DMS53 (cell line): Measurements from ENCODE around the gene MLLT1.

Source experiments
- DNase-seq: peaks from one replicate; lab custom pipeline; 2025; lab: John Stamatoyannopoulos, UW

MLLT1 gene

DNA sequence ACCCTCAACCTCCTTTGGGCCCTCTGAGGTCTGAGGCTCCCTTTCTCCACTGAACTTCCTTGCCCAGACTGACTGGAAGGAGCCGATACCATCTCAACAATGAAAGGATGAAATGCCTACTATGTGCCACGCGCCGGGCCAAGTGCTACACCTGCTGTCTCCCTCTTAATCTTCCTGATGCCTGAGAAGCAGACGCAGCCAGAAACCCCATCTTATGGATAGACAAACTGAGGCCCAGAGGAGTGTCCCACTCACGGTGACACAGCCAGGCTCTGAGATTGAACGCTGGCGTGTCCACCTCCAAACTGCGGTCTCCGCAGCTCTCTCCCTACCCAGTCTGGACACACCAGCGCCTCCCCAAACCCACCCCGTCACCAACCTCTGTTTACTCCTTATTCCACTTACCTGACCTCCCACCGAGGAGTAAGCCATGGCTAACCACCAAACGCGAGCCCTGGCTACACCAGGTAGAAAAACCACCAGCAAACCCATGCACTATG is 20.9 kb downstream of the MLLT1 start:
- no peak for DNase-seq

DNA sequence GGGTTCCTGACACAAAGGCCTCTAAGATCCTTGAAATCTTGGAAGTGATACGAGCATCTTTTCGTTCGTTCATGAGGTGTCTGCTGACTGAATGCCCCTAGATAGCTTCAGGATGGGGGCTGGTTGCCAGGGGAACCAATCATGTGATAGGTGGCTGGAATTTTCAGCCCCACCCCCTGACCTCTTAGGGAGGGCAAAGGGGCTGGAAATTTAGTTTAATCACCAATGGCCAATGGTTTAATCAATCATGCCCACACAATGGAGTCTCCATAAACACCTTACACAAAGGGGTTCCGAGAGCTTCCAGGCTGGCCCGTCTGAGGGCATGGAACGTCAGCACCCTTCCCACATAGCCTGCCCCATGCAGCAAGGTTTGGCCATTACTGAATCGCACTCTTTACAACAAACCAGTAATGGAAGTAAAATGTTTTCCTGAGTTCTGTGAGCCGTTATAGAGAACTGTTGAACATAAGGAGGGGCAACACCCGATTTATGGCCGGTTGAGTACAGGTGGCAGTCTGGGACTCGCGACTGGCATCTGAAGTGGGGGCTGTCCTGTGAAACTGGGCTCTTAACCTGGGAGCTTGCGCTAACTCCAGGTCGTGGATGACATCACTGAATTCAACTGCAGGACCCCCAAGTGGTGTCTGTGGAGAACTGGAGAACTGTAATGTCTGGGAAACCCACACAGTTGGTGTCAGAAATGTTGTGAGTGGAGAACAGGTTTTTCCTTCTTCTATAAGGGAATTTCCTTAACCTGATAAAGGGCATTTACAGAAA is 25.6 kb downstream of the MLLT1 start:
- DNase-seq: no peak

DNA sequence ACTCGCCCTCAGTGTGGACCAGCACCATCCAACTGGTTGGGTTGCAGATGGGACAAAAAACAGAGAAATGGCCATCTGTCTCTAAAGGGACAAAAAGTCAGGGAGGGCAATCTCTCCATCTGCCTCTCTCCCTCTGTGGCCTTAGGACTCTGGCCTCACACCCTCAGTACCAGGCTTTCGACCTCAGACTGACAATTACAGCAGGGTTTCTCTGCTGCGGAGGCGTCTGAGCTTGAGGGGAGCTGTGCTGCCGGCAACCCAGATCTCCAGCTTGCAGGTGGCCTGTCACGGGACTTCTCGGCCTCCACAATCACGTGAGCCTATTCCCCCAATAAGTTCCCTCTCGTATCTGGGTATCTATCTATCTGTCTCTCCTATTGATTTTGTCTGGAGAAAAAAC is 27.7 kb downstream of the MLLT1 start:
- no peak for DNase-seq

DNA sequence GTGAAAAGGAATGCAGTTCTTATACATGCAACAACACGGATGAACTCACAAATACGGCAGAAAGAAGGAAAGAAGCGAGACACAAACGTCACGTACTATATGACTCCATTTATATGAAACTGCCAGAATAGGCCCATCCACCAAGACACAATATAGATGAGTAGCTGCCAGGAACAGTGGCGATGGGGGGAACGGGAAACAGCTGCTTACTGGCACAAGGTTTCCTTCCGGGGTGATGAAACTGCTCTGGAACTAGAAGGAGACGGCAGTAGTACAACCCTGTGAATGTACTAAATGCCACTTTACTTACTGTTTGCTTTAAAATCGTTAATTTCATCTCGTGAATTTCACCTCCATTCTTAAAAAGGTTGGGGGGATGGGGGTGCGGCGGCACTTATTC is 28.9 kb downstream of the MLLT1 start:
- DNase-seq: no peak

DNA sequence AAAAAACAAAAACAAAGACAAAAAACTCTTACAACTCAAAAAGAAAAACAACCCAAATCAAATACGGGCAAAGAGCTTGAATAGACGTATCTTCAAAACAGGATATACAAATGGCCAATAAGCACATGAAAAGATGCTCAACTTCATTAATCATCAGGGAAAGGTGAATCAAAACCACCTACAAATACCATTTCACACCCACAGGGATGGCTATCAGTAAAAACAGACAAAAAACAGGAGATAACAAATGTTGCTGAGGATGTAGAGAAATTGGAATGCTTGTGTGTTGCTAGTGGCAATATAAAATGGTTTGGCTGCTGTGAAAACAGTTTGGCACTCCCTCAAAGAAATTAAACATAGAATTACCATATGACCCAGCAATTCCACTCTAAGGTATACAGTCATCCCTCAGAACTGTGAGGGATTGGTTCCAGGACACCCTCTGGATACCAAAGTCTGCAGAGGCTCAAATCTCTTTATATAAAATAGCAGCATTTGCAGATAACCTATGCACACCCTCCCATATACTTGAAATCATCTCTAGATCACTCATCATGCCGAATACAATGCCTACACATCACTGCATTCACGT is 29.7 kb downstream of the MLLT1 start:
- no peak for DNase-seq

DNA sequence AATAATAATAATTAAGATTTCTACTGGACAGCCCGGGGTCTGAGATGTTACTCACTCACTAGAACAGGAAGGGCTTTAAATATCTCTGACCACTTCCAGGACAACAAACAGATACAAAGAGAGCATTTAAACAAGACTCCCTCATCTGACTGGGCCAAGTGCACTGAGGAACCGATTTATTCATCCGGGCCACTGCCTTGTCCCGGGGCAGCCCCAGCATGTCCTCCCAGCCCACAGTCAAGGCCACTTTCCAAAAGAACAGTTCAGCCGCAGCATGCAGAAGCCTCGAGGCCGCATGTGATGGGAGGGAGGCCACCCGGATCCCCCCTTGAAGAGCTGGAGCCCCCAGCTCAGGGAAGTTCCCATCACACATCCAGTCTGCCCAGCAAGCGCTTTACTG is 30.5 kb downstream of the MLLT1 start:
- no peak for DNase-seq

DNA sequence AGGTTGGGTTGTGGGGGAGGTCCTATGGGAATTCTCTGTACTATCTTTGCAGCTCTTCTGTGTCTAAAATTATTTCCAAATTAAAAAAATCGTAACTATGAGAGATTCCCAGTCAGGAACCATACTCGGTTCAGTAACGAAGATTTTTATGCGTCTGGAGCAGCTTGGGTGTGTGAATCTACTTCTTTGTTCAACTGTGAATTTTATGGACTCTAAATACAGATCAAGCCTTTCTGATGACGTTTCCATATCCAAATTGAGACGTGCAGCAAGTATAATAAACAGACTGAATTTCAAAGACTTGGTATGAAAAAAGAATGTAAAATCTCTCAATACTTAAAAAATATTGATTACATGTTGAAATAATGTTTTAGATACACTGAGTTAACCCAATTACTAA is 30.9 kb downstream of the MLLT1 start:
- no peak for DNase-seq

DNA sequence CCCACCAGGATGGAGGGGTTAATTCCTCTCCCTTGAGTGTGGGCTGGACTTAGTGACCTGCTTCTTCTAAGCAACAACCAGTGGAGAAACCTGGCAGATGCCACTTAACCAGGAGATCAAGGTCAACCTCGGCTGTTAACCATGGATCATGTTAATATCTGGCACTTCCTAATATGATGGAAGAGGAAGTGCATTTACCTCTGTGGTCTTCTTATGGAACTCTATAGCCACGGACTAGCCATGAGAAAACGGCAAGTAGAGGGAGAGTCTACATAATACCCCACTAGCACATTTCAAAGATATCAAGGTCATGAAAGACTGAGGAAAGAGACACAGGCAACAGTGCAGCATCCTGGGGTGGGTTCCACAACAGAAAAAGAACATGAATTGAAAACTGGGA is 31.4 kb downstream of the MLLT1 start:
- DNase-seq: no peak

DNA sequence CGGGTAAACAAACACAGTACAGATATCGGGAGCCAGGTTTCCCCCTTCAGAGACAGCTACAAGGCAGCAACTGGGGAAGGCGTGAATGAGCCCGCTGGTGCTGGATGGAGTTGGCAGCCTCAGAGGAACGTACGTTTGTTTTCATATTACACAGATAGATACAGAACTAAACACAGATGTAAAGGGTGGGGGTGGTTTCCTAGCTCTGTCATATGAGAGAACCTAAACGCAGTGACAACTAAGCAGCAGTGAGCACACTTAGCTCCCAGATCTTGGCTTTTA is 32.8 kb downstream of the MLLT1 start:
- no peak for DNase-seq

DNA sequence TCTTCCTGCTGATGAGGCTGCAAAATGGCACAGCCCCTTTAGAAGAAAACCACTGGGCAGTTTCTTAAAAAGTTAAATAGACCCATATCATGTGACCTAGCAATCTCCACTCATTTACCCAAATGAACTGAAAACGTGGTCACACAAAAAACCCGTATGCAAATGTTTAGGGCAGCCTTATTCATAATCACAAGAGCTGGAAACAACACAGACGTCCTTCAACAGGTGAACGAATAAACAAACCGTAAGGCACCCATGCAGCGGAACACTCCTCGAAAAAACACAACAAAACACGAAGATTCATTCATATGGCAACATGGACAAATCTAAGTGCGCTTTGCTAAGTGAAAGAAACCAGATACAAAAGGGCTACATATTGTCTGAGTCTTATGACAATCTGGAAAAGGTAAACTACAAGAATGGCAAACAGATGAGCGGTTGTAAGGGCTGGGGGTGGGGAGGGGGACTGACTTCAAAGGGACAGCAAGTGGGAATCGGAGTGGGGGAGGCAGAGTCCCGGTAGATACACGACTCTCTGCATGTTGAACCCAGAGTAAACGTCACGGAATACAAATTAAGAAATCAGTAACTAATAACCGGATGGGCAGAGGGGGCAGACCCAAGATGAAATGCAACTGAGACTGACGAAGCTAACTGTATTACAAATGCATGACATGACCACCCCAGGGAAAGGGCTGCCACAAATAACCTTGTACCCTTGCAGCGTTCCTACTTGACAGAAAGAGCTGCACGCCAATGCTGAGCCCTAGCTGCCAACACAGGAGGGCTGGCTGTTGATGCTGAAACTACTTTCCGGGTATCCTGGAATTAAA is 33.4 kb downstream of the MLLT1 start:
- DNase-seq: no peak

DNA sequence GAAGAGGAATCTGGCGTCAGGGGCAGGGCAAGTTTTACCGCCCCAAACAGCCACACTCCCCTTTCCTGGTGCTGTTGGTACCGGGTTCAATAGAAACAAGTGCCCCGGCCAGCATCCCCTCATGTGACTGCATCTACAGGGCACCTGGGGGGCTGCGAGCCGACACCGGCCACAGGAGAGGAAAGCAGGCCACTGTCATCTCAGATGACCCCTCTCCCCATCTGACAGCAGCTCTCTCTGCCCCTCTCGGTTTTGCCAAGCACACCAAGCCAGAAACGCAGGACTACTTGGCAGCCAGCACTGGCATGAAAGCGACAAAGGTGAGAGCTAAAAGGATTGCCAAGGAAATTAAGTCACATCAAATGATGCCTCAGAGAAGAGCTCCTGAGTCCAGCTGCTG is 37.1 kb downstream of the MLLT1 start:
- DNase-seq: no peak

DNA sequence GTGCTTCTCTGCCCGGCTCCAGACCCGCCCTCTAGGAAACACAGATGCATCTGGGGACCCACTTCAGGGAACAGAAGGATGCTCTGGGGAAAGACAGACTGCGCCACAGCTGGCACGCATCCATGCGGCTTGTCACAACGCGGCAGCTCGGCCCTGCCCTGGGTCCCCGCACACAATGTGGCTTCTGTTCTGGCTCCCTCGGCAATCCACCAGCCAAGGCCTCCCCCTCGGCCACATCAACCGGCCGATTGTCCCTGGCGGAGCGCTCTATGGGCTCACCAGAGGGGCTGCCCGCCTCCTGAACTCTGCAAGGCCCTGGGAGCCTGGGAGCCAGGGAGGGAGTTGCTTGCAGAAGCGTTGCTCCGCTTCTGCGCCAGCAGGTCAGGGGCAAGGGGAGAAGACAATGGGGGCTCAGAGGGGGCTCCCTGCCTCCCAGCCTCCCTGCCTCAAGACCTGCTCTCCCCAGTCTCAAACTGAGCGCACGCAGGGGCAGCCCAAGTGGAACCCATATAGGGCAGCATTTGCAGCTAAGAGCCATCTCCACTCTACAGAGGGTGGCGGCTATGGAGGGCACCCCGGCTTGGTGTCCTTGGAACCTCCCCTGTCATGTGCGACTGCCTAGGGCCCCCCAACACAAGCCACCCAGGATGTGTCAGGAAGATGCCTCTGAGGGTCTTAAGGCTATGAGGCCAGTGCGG is 37.9 kb downstream of the MLLT1 start:
- no peak for DNase-seq

DNA sequence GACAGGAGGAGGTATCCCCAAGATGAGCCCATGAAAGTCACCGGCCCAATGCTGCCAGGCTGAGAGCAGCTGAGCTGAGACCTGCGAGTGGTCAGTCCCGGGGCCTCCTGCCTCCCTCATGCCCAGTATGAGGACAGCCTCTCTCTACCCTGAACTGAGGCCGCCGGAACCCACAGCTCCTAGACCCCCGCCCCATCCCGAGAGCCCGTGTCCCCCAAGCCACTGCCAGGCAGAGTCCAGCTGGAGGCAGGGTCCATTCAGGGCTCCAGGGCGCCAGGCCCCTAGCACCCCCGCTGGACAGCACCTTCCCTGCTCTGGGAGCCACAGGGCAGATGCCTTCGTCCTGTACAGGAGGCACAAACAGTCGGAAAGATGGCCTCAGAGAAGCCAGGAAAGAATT is 38.7 kb downstream of the MLLT1 start:
- DNase-seq: no peak

DNA sequence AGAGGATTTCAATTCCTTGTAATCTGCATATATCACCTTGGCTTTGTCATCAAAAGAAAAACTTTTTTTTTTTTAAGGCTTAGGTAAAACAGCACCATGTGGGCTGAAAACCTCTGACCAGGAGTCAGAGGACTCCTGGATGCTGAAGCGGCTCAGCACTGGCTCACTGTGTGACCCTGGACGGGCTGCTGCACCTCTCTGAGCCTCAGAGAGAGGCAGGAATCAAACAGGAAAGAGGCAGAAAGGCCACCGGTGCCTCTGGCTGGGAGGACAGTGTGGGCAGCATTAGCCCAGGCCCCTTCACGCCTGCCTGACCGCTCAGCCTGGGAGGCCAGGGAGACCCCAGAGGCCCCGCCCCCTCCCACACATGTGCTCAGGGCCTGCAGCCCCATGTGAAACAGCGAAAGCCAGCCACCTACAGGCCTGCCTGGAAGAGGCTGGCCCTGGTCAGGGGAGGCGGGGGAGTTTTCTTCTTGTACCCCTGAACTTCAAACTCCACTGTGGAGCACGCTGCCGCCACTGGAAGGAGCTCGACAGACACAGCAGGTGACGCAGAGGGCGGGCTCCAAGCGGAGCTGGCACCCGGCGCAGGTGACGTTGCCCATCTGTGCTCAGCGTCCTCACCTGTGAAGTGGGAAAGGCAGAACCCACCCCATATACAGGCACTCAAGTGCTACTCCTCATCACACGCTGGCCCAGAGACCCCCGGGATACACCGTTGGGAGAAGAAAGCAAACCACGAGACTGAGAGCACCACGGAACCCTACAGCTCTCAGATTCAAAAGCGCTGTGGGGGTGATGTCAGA is 39.7 kb downstream of the MLLT1 start:
- DNase-seq: no peak

DNA sequence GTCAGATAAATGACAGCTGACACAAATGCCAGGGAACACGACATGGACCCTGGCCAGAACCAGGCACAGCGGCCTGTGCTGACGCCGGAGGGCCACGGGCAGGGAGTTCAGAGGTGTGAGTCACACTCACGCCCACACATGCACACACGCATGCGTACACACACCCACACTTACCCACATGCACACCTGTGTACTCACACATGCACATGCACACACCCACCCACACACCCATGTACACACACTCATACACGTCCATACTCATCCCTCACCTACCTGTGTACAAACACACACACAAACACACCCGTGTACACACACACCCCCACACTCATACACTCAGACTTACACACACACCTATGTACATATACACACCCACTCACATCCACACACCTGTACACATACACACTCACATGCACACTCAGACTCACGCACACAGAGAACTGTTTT is 40.4 kb downstream of the MLLT1 start:
- DNase-seq: no peak

DNA sequence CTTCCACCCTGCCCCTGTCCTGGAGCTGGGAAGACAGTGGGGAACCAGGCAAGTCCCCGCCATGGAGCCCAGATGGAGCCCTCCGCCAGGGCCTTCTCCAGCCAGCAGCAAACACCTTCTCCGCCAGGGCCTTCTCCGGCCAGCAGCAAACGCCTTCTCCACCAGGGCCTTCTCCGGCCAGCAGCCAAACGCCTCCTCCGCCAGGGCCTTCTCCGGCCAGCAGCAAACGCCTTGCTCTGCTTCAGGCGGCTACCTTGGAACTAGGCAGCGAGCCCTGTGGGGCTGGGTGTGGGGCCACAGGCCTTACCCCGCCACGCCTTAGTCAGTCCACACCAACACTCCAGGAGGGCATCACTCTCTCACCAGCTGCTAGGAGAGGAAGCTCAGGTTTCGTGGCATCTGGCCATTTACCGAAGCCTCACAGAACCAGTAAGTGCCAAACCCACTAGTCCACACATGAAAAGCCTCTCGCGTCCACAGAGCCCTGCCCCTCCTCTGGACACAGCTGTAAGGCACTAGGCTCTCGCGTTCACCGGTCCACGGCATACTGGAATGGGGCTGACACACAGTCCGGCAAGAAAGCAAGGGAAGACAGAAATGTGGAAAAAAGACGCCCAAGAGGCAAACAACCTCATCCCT is 41.0 kb downstream of the MLLT1 start:
- no peak for DNase-seq

DNA sequence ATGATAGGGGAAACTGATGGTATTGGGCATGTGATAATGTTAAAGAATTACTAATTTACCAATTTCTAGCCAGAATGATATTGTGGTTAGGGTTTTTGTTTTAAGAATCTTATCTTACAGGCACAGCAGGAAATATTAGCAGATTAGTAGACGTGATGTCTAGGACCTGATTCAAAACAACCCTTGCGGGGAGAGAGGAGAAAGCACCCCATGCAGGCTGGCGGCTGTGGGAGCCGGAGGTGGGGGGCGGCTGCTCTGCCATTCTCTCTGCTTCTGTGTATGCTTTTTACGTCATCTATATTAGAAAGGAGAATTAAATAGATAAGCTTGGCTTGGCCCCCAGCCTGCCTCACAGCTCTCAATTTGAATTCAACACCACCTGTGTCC is 41.5 kb downstream of the MLLT1 start:
- DNase-seq: no peak

DNA sequence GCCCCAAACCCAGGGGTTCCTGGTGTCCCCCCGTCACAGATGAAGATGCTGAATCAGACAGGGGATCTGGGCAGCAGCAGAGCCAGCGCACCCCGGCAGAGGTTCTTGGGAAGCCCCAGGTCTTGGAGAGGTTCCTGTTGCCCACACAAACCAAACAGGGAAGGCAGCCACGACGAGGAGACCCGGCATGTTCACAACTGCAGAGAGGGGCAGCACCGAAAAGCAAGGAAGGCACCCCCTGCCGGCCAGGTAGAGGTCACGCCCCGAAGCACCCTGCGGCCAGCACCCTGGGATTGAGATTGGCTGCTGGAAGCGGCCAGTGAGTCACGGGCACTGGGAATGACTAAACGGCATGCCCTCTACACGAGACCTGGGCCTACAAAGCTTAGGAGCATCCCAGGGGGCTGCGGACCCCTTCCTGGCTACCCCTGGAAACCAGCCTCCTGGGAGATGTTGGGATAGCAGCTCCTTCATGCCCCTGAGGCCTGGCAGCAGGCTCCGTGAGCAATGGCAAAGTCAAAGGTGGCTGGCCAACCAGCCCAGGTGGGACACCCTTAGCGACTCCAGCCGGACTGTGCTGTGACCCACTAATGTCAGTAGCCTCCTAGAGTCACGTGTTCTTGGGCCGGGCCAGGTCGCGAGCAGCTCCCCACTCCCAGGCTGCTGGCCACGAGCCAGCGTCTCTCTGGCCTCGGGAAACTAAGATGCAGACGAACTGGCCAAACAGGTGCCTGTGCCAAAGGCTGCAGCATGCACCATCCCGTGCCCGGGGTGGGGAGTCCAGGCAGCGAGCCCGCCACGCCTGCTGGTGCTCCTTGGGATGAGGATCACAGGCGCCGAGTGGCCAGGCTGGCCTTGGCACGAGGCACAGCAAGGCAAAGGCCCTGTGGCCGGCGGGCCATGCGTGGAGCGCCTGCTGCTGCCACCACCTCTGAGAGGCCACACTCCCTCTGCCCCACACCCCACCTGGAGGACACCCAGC is 43.2 kb downstream of the MLLT1 start:
- DNase-seq: no peak

DNA sequence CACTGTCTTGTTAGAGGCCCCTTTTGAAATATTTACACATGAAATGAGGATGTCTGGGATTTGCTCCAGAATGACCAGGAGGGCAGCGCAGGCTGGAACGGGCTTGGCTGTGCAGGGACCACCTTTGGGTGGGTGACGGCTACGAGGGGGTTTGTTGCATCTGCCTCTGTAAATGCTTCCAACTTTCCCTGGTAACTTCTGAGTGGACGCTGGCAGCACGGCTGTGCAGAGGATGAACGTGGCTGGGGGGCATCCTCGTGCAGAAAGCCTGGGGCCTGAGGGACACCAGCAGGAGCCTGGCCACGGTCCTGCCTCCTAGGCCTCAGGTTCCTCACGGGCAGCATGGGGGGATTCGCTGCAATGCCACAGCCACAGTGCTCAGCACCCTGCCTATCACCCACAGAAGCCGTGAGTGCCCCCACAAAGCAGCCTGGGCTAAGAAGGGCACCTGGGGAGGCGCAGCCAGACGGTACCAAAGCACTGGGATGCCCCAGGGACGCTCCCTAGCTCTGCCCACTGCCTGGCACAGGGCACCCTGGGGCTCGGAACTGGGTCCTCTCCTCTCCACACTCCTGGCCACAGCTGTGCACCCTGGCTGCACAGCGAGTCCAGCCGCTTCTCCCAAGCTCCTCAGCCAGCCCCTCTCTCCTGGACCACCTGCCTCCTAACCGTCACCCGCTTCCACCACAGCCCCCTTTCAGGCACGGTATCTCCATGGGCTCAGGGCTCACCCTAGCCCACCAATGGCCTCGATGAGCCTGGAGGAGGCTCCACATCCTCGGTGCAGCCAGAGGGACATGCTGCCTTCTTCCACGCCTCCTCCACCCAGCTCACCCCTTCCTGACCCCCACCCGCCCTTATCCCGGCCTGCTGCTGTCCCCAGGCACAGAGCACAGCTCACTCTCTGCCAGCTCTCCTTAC is 44.5 kb downstream of the MLLT1 start:
- DNase-seq: no peak
